NCI-H345 (cell line): ENCODE results near the gene TMEM240.

Experiments used
- DNase-seq: peaks from one replicate; lab custom pipeline; 2025; lab: John Stamatoyannopoulos, UW

TMEM240 gene

DNA sequence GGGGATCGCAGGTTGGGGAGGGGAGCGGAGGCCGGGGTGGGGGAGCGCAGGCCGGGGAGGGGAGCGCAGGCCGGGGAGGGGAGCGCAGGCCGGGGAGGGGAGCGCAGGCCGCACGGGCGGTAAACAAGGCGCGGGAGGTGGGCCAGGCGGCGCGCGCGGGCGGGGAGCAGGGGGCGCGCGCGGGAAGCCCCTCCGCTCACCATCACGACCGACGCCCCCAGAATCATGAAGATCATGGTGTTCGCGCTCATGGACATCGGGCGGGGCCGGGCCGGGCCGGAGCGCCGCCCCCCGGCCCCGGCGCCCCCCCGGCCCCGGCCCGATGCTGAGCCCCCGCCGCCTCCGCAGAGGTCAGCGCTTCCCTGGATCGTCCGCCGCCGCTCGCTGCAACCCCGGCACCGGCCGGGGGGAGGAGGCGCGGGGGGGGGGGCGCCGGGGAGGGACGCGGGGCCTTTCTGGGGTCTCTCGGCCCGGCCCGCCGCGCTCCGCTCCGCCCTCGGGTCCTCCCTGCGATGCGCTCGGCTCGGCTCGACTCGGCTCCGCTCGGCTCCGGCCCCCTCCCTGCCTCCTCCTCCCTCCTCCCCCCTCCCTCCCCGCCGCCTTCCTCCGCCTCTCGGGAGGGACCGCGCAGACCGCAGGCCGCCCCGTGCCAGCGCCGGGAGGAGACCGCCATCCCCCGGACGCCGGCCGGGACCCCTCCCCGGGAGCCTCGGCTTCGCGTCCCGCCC is at the start of gene TMEM240:
TSS of gene TMEM240 (minus strand) at position 535 of the 728 bp plus-strand sequence. CDS start at position 257, 278 bp downstream.
- no peak for DNase-seq

DNA sequence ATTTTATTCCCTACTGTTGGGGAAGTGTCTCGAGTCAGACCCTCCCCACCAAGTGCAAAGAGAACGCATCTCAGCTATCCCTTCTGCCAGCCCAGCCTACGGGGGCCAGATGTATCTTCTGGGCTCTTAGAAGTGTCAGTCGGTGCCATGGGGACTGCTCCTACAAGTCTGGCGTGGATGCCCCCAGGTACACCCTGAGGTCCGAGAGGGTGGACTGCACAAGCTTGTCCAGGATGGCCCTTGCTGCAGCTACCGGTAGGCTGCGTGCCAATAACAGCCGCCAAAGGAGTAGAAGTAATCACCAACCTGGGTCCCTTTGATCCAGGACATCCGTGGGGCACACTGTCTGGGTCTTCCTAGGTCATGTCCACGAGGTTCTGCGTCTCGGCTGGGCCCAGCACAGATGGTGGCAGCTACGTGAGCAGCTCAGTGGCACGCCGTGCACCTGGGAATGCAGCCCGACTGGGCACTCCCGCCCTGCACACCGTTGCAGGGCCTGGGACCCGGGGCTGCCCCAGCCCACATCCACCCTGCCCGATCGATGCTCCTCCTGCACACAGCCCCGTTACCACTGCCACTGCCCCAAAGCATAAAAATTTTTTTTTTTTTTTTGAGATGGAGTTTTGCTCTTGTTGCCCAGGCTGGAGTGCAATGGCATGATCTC is 43.1 kb upstream of the TMEM240 start:
- DNase-seq = no peak

DNA sequence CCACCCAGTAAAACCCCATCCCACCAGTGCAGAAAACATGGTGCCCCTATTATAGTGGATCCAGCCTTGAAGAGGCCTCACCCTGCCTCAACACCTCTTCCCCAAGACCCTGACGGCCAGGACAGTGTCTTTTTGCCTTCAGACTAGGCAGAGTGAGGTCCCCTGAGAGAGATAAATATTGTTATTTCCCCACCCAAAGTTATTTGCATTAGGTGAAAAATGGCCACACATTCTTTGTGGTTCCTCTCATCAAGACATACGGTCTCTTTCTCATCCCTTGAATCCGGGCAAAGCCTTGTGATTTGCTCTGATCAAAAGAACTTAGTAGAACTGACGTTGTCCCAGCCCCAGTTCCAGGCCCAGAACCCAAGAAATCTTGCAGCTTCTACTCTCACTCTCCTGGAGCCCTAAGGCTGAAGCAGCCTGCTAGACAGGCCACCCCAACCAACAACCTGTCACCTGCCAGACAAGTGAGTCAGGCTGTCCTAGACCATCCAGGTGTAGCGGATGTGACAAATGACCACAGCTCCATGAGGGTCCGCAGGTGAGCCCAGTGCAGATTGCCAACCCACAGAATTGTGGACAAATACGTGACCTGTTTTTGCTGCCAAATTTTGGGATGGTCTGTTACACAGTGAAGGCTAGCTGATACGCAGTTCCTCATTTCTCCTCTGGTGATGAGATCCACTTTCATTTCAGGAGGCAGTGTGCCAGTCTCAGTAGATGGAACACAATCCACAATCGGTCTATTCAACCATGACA is 42.3 kb upstream of the TMEM240 start:
- no peak for DNase-seq

DNA sequence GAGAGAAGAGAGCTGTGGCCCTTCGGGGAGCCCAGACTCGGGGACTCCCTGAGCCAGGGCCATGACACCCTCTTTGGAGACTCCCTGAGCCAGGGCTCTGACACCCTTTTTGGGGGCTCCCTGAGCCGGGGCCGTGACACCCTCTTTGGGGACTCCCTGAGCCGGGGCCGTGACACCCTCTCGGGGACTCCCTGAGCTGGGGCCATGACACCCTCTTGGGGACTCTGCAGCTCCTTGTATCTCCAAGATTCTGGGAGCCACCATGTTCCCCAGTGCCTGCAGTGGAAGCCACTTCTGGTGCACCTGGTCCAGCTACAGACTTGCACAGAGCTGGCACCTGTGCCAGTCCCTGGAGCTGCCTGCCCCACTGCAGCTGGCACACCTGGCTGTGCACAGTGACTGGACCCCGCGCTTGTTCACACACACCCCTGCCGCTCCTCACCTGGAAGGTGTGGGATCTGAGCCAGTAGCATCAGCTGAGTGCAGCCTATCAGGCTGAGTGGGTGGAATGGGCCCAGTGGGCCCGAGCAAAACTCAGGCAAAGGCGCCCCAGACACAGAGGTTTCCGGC is 38.0 kb upstream of the TMEM240 start:
- DNase-seq = no peak

DNA sequence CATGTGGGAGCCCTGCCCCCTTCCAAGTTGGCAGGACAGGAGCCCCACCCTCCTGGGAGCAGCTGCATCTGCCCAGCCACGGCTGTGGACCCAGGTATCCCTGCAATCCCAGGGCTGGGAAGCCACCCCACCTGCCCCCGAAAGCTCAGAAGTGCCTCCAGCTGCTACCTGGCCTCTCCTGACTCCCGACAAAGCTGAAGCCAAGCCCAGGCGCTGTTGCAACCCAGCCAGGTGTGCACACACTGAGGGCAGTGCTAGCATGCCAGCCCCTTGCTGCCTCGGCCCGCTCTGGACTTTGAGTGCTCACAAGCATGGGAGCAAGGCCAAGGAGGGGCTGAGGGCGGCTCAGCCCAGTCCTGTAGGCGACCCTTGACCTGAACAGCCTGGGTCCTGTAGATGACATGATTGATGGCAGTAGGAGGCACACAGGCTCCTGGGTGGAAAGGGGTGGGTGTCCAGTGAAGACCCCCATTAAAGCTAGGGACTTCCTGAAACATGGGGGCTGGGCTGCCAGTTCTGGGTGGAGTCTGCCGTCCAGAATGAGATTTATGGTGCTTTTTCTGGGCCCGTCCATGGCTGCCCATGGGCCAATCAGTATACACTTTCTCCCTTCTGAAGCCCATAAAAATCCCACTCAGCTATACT is 37.1 kb upstream of the TMEM240 start:
- no peak for DNase-seq

- DNase-seq = peak; percentile 93
Observed at GRCh38 chr1:1574721-1575537, 34.5 kb upstream of the TMEM240 start, which contains the start of gene SSU72. TSS of gene SSU72 (minus strand) at chr1:1574863. CDS start at chr1:1574557, 306 bp downstream.

DNA sequence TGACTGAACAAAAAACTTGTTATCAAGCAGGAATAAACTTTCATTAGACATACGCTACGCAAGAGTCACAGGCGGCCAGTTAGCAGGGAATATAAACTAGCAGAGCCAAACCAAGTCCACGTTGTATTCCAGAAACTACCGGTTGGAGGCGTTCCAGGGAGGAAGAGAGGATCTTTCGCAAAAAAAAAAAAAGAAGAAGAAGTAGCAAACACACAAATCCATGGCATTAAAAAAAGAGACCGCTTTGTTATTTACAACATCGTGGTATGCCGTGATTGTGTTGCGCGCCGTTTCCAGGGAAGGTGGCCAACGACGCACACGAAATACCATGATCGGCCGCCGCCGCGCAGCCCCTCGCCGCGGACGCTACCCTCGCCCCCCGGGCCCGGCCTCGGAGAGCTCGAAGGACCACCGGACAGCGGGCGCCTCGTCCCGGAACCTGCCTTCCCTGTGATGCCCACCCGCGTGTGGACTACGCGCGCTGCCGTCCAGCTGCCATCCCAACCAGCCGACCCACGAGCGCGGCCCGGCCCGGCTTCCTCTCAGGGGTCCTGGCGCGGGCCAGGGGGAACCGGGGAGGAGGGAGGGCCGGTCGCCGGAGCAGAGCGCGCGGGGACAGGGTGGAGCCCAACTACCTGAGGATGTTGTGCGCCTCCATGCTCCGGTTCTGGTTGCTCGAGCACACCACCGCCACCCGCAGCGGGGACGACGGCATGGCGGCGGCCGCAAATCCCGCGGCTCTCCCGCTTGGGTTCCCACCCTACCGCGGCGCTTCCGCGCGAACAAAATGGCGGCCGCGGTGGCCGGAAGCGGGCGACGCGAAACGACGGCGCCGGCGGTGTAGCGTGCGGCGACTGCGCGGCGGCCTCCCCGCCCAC is 33.7 kb upstream of the TMEM240 start:
- DNase-seq = peak; percentile 78

DNA sequence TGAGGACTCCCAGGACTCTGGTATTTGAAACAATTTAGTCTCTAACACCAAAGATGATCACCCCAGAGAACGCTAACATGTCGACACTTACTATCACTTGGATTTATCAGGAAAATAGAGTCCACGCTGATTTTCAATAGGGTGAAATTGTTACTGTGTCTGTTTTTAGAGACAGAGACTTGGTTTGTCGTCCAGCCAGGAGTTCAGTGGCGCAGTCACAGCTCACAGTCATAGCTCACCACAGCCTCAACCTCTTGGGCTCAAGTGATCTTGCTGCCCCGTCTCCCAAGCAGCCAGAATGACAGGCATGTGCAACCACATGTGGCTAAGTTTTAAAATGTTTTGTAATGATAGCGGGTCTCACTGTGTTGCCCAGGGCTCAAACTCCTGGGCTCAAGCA is 28.9 kb upstream of the TMEM240 start:
- DNase-seq = no peak

GRCh38 chr1:1567891-1568291 is 27.5 kb upstream of the TMEM240 start:
- DNase-seq = no peak

- DNase-seq = no peak
Observed at GRCh38 chr1:1567152-1567875, 26.9 kb upstream of the TMEM240 start.

DNA sequence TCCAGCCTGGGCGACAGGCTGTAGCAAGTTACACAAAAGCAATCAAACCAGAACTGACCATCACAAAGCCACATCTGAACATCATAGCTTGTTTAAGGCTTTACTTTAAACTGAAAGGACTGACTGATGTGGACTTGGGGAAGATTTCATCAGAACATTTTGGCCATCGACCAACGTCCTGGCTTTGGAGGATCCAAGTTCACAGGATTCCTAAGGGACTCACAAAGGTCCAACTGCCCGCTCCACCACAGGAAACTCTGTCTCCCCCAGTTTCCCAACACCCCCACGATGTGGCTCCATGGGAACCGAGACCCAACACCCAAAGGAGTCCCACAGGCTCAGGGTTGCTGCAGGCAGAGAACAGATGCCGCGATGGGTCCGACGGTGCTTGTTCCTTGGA is 24.9 kb upstream of the TMEM240 start:
- no peak for DNase-seq

- no peak for DNase-seq
Observed at GRCh38 chr1:1564268-1564667, 23.8 kb upstream of the TMEM240 start.

- no peak for DNase-seq
Observed at GRCh38 chr1:1563688-1564087, 23.3 kb upstream of the TMEM240 start.

DNA sequence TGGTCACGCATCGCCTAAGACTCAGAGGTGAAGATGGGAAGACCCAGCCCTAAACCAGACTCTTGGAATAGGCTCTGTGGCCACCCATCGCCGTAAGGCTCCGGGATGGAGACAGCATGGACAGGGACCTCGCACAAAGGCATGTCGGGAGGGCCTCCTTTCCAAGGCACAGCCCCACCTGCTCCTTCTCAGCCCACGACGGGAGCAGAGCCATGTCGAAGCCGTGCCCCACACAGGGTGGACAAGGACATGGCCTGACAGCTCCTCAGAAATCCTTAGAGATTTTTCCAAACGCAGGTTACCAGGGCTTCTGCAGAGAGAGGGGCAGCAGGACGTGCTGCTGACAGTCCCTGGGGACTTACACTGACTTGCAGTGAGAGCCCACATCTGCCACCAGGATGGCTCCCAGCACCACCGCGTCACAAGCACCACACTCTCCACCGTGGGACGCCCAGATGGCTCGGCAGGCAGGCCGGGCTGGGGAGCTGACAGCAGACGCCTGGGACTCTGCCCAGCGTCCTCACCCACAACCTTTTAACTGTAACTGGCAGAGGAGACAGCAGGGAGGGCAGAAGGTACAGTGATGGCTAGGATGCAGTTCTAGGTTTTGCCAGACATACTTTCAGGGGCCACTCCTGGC is 22.3 kb upstream of the TMEM240 start:
- no peak for DNase-seq

DNA sequence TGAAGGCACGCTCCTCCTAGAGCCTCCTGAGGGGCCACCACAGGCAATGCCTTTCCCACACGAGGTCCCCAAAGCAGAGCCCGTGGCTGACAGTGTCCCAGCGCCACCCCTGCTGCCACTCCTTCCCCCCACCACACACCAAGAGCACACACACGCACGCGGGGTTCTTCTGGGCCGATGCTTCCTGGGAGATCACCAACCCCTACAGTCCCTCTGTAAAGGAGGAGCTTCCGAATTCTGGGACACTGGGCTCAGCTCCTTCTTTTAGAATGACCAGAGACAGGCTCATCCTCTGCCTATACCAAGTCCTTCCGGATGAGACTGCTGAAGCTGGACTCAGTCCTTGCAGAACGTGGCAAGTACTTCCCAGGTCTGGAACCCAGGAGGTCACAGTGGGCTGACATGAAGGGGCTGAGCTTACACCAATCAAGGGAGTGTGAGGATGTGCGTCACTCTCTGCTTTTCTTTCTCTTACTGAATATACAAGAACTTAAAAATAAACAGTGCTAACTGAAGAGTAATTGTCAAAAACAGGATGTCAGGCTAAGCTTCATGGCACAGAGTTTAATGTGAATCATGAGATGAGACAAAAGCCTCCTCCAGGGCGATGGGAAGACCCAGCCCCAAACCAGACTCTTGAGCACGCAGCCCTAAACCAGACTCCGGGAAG is 21.5 kb upstream of the TMEM240 start:
- DNase-seq = no peak

GRCh38 chr1:1560178-1560577 is 19.8 kb upstream of the TMEM240 start:
- no peak for DNase-seq

- no peak for DNase-seq
Observed at GRCh38 chr1:1559066-1559465, 18.6 kb upstream of the TMEM240 start.

DNA sequence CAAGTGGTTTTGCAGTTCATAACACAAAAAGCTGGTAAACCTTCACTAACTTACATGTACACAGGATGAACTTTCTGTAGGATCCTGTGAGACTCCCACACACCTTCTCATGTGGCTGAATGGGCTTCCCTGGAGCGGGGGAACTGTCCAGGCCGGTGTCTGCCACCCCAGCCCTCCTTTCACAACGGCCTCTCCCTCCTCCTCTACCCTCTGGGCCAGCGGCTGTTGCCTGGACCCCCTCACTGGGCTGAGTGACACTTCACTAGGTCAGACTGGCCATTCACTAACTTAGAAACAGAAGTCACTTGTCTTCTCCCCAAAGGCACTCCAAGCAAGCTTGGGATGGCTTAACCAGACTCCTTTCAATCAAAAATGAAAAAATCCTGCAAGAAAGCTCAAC is 18.2 kb upstream of the TMEM240 start:
- DNase-seq = no peak
